Vagina (tissue), 2 donors: ENCODE data around the gene AKAP6.

ENCODE experiments used
- CTCF ChIP-seq, 3 experiments: fragments of 450-650 bp in 2 of 3; fragments of 200-600 bp in 1 of 3; sonication (generic) in 1 of 3; IDR thresholded peaks; one replicate each; pipeline ENCODE4 v1.5.1; 2017 to 2019; ENCODE audit warnings: antibody characterized with exemption in 3 of 3, mild to moderate bottlenecking in 2 of 3, moderate library complexity in 2 of 3
- POLR2A ChIP-seq, 2 donors: fragments of 450-650 bp; IDR thresholded peaks; one replicate each; pipeline ENCODE4 v1.6.1; 2017; ENCODE audit warnings: antibody characterized with exemption in 2 of 2, mild to moderate bottlenecking in 2 of 2, moderate library complexity in 2 of 2
- POLR2AphosphoS5 ChIP-seq, 2 donors: sonication (generic); formaldehyde crosslinking; IDR thresholded peaks; one replicate each; pipeline ENCODE4 v1.9.0; 2017; ENCODE audit warnings: antibody characterized with exemption in 2 of 2, mild to moderate bottlenecking in 2 of 2, low read depth in 1 of 2; ENCODE audit not compliant: insufficient read depth in 1 of 2

- TF ChIP-seq CTCF (IDR thresholded peaks at IDR 0.05) (no peak), POLR2A (IDR thresholded peaks at IDR 0.05) (no peak), POLR2AphosphoS5 (IDR thresholded peaks at IDR 0.05; ENCODE audit: insufficient read depth in 1 of 2, low read depth in 1 of 2) (no peak)
These were observed at the start of gene AKAP6 for GRCh38 chr14:32329146-32329545.
